KMS-11 (cell line): ENCODE data around the gene EEFSEC.

Source experiments
- H2AFZ ChIP-seq: fragments of 200-600 bp; sonication (generic); 2 replicates; pipeline ENCODE4 v1.6.1; 2016; ENCODE audit warnings: antibody characterized with exemption, mixed run types, low read depth
- H3K27ac ChIP-seq: fragments of 200-600 bp; sonication (generic); 2 replicates; pipeline ENCODE4 v1.6.1; 2016; ENCODE audit warnings: mild to moderate bottlenecking, mixed run types
- H3K27me3 ChIP-seq: fragments of 200-600 bp; sonication (generic); 2 replicates; pipeline ENCODE4 v1.6.1; 2017; ENCODE audit warnings: mild to moderate bottlenecking, low read depth, mixed run types, moderate library complexity; ENCODE audit not compliant: insufficient read depth
- H3K36me3 ChIP-seq: fragments of 200-600 bp; sonication (generic); 2 replicates; pipeline ENCODE4 v1.6.1; 2017; ENCODE audit warnings: mild to moderate bottlenecking, mixed run types; ENCODE audit not compliant: insufficient read depth
- H3K4me1 ChIP-seq: fragments of 200-600 bp; sonication (generic); 2 replicates; pipeline ENCODE4 v1.6.1; 2016; ENCODE audit warnings: mild to moderate bottlenecking, low read depth, mixed run types; ENCODE audit not compliant: poor library complexity, severe bottlenecking
- H3K4me2 ChIP-seq: fragments of 200-600 bp; sonication (generic); 2 replicates; pipeline ENCODE4 v1.7.0; 2016; ENCODE audit warnings: mild to moderate bottlenecking, mixed run types
- H3K4me3 ChIP-seq: fragments of 200-600 bp; sonication (generic); IDR thresholded peaks from 2 replicates; pipeline ENCODE4 v1.6.1; 2017; ENCODE audit warnings: low read depth, low read length, mixed read lengths; ENCODE audit not compliant: insufficient read depth
- H3K79me2 ChIP-seq: fragments of 200-600 bp; sonication (generic); 2 replicates; pipeline ENCODE4 v1.6.1; 2016; ENCODE audit warnings: low read depth, mixed run types; ENCODE audit not compliant: insufficient read depth
- H3K9ac ChIP-seq: fragments of 200-600 bp; sonication (generic); 2 replicates; pipeline ENCODE4 v1.6.1; 2016; ENCODE audit warnings: mild to moderate bottlenecking, mixed run types
- H4K20me1 ChIP-seq: fragments of 200-600 bp; sonication (generic); 2 replicates; pipeline ENCODE4 v1.6.1; 2016; ENCODE audit warnings: mild to moderate bottlenecking, mixed run types; ENCODE audit not compliant: insufficient read depth
- CTCF ChIP-seq: fragments of 200-600 bp; sonication (generic); conservative IDR thresholded peaks from 2 replicates; pipeline ENCODE4 v1.6.1; 2017; ENCODE audit warnings: low read depth, mild to moderate bottlenecking, antibody characterized with exemption, low read length, moderate library complexity, mixed read lengths

Gene EEFSEC

GRCh38 chr3:128353361-128353965 is 200.2 kb downstream of the EEFSEC start:
- H3K27ac ChIP-seq: no peak overlapping the region
- no peaks in the 10 kb centered on the region for H4K20me1 ChIP-seq
- H3K79me2 ChIP-seq: no peaks in the 10 kb centered on the region
- H2AFZ ChIP-seq: no peak overlapping the region
- no peaks in the 10 kb centered on the region for H3K4me1 ChIP-seq
- H3K4me3 ChIP-seq: no peak overlapping the region
- H3K27me3 ChIP-seq: no peaks in the 10 kb centered on the region
- no peak for TF ChIP-seq CTCF
- no peak overlapping the region for H3K9ac ChIP-seq
- no peaks in the 10 kb centered on the region for H3K36me3 ChIP-seq
- no peak overlapping the region for H3K4me2 ChIP-seq

- no peak overlapping the region for H3K4me3 ChIP-seq
- H2AFZ ChIP-seq: no peak overlapping the region
- H4K20me1 ChIP-seq: no peaks in the 10 kb centered on the region
- H3K36me3 ChIP-seq: no peaks in the 10 kb centered on the region
- no peaks in the 10 kb centered on the region for H3K79me2 ChIP-seq
- no peak for TF ChIP-seq CTCF
- H3K27me3 ChIP-seq: no peaks in the 10 kb centered on the region
- H3K9ac ChIP-seq: no peak overlapping the region
- no peak overlapping the region for H3K27ac ChIP-seq
- no peak overlapping the region for H3K4me2 ChIP-seq
- no peaks in the 10 kb centered on the region for H3K4me1 ChIP-seq
These were observed 200.9 kb downstream of the EEFSEC start for GRCh38 chr3:128353991-128354687.

GRCh38 chr3:128354788-128355542 is 201.7 kb downstream of the EEFSEC start:
- Histone ChIP-seq H3K9ac (no peak overlapping the region), H3K4me2 (no peak overlapping the region), H3K27ac (no peak overlapping the region), H4K20me1 (no peaks in the 10 kb centered on the region), H3K4me3 (no peak overlapping the region), H3K36me3 (no peaks in the 10 kb centered on the region), H3K27me3 (no peaks in the 10 kb centered on the region), H2AFZ (no peak overlapping the region), H3K4me1 (no peaks in the 10 kb centered on the region), H3K79me2 (no peaks in the 10 kb centered on the region)
- TF ChIP-seq CTCF: no peak

- H3K36me3 ChIP-seq: no peaks in the 10 kb centered on the region
- H3K27me3 ChIP-seq: no peaks in the 10 kb centered on the region
- TF ChIP-seq CTCF: no peak
- no peak overlapping the region for H3K4me3 ChIP-seq
- H3K79me2 ChIP-seq: no peaks in the 10 kb centered on the region
- no peak overlapping the region for H3K4me2 ChIP-seq
- H4K20me1 ChIP-seq: no peaks in the 10 kb centered on the region
- H3K9ac ChIP-seq: no peak overlapping the region
- H3K27ac ChIP-seq: no peak overlapping the region
- no peak overlapping the region for H2AFZ ChIP-seq
- H3K4me1 ChIP-seq: no peaks in the 10 kb centered on the region
These were observed 202.2 kb downstream of the EEFSEC start for GRCh38 chr3:128355543-128355919.
